GM18873 (cell line): ENCODE measurements around the gene HOXA3.

Experiments used
- ATAC-seq: cut with Tn5 transposase; IDR thresholded peaks from one replicate; pipeline ENCODE4 v1.9.1; 2021; ENCODE audit warnings: mild to moderate bottlenecking, moderate library complexity, moderate number of reproducible peaks; ENCODE audit not compliant: unreplicated experiment, low FRiP score

The HOXA3 gene

GRCh38 chr7:27116962-27117886 lies 35.2 kb downstream of the HOXA3 start:
- no peak for ATAC-seq

- no peak for ATAC-seq
Observed at GRCh38 chr7:27116031-27116961, 36.1 kb downstream of the HOXA3 start.

GRCh38 chr7:27115221-27116026 lies 37.0 kb downstream of the HOXA3 start:
- no peak for ATAC-seq

- ATAC-seq = no peak
Observed at GRCh38 chr7:27114881-27115220, 37.5 kb downstream of the HOXA3 start.

GRCh38 chr7:27113991-27114769 lies 38.2 kb downstream of the HOXA3 start:
- no peak for ATAC-seq

- no peak for ATAC-seq
Observed at GRCh38 chr7:27112955-27113949, 39.1 kb downstream of the HOXA3 start.

- no peak for ATAC-seq
Observed at GRCh38 chr7:27112361-27112760, 40.0 kb downstream of the HOXA3 start.

GRCh38 chr7:27111751-27112277 lies 40.6 kb downstream of the HOXA3 start:
- no peak for ATAC-seq

- ATAC-seq = no peak
Observed at GRCh38 chr7:27111042-27111750, 41.2 kb downstream of the HOXA3 start.

GRCh38 chr7:27110186-27111031 lies 42.0 kb downstream of the HOXA3 start:
- no peak for ATAC-seq

- no peak for ATAC-seq
Observed at GRCh38 chr7:27109466-27110185, 42.8 kb downstream of the HOXA3 start.

GRCh38 chr7:27108390-27109127 lies 43.8 kb downstream of the HOXA3 start:
- no peak for ATAC-seq

- no peak for ATAC-seq
Observed at GRCh38 chr7:27107391-27108381, 44.7 kb downstream of the HOXA3 start.

GRCh38 chr7:27106901-27107240 lies 45.5 kb downstream of the HOXA3 start:
- ATAC-seq = no peak
